NCI-H146 (cell line): ENCODE data around the gene AREL1.

Experiments
- DNase-seq: peaks from one replicate; lab custom pipeline; 2025; lab: John Stamatoyannopoulos, UW

AREL1 gene

GRCh38 chr14:74658535-74659131 lies 54.2 kb downstream of the AREL1 start:
- DNase-seq, result no peak

- DNase-seq, result no peak
Measured at GRCh38 chr14:74656964-74657363, 55.9 kb downstream of the AREL1 start.

GRCh38 chr14:74655599-74656395 lies 57.1 kb downstream of the AREL1 start:
- DNase-seq, result no peak

- no peak for DNase-seq
Measured at GRCh38 chr14:74654931-74655330, 57.9 kb downstream of the AREL1 start.

GRCh38 chr14:74653386-74654138 lies 59.3 kb downstream of the AREL1 start:
- no peak for DNase-seq

- DNase-seq, result no peak
Measured at GRCh38 chr14:74652541-74652940, 60.3 kb downstream of the AREL1 start.

- DNase-seq, result no peak
Measured at GRCh38 chr14:74650927-74651686, 61.8 kb downstream of the AREL1 start.

- DNase-seq, result no peak
Measured at GRCh38 chr14:74649673-74650072, 63.2 kb downstream of the AREL1 start.

- DNase-seq, result no peak
Measured at GRCh38 chr14:74649167-74649566, 63.7 kb downstream of the AREL1 start.

GRCh38 chr14:74648601-74649000 lies 64.3 kb downstream of the AREL1 start:
- DNase-seq, result no peak

GRCh38 chr14:74647678-74648461 lies 65.0 kb downstream of the AREL1 start:
- peak; percentile 83 for DNase-seq

GRCh38 chr14:74647061-74647677 lies 65.7 kb downstream of the AREL1 start:
- no peak for DNase-seq

- DNase-seq, result no peak
Measured at GRCh38 chr14:74645756-74646470, 67.0 kb downstream of the AREL1 start.

- no peak for DNase-seq
Measured at GRCh38 chr14:74645244-74645643, 67.6 kb downstream of the AREL1 start.

GRCh38 chr14:74641601-74642391 lies 71.1 kb downstream of the AREL1 start:
- no peak for DNase-seq

- no peak for DNase-seq
Measured at GRCh38 chr14:74638966-74639365, 73.9 kb downstream of the AREL1 start.

- DNase-seq, result no peak
Measured at GRCh38 chr14:74638066-74638465, 74.8 kb downstream of the AREL1 start.

- DNase-seq, result no peak
Measured at GRCh38 chr14:74637178-74637550, 75.7 kb downstream of the AREL1 start.

- no peak for DNase-seq
Measured at GRCh38 chr14:74636424-74637177, 76.3 kb downstream of the AREL1 start.
